GM10847 (cell line): ENCODE results near the gene AOAH.

Experiments
- POLR2A ChIP-seq: IDR thresholded peaks from 2 replicates; pipeline ENCODE4 v1.6.1; 2011; ENCODE audit not compliant: insufficient read length; ENCODE audit errors: extremely low read depth

Gene AOAH

DNA sequence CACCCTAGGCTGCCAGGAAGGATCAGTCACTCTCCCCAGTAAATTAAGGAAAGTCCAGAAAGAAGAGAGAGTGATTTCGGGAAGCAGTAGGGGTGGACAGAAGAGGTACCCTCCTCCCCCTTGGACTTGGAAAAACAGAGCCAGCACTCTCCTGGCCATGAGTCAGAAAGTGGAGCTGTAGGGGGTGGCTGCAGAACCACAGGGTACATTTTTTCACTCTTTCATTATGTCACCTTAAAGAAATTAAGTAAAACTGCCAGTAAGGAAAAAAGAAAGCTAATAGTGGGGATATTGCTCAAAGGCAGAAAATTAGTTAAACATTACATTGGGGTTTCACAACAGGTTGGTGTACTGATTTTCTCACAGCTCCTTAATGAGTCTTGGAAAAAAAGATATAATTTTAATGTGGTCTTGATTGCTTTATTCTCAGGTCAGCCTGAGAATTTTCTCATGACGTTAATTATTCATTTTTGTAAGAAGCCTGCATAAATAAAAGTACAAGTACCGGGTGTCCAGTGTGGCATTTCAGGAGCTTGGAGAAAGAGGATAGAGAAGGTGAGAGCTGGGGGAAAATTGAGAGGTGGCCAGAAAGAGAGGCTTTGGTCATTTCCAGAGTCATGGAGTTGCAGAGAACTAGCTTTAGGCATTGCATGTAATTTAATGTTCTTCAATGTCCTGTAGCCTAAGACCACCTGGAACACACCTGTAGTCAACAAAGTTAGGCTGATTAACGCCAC is 23.2 kb upstream of the AOAH start:
- TF ChIP-seq POLR2A, result no peak

- no peak for TF ChIP-seq POLR2A
Measured at GRCh38 chr7:36746347-36746746, 22.1 kb upstream of the AOAH start.

DNA sequence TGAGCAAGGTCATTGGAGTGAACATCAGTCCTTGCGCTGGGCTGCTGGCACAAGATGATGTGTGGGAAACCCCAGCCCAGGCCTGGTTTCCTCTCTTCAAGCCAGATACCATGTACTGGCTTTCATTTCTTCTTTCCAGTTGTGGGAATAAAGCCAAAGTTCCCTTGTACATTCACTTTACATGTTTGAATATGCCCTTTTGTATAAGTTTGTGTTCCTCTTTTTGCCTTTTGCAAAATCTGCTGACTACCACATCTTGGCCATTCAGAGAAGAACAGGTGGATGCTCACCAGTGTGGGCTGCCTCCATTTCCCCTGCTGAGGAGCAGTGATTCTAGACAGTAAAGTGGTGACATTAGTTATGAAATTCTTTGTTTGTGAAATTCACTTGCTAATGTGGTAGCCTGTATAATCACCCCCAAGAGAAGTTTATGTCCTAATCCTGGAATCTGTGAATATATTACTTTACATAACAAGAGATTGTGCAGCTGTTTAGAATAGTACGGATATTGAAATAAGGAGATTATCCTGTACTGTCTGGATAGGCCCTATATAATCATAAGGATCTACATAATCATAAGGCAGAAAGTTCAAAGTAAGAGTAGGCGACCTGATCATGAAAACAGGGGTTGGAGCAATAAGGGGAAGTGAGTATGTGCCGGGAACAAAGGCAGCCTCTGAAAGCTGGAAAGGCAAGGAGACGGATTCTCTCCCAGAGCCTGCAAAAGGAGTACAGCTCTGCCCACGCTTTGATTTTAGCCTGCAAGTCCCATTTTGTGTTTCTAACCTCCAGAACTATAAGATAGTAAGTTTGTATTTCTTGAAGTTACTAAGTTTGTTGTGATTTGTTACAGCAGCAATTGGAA is 18.8 kb upstream of the AOAH start:
- TF ChIP-seq POLR2A, result no peak

DNA sequence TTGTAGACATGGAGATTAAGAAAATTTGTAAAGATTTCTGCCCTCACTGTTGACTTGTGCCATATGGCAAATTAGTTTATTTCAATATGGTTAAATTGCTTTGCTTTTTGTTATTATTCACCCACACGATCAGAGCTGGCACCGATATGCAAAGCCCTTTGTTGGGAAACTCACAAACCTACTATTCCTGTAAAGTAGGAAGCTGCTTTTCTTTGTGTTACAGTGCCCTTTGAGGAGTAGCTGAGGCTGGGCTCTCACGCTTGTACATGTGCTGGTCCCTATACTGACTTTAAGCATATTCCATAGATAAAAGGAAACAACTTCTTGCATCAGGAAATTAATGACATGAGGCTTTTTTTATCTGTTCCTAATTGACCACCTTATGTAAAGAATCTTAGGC is 17.6 kb upstream of the AOAH start:
- no peak for TF ChIP-seq POLR2A

GRCh38 chr7:36739351-36739750 is 15.1 kb upstream of the AOAH start:
- TF ChIP-seq POLR2A, result no peak

- no peak for TF ChIP-seq POLR2A
Measured at GRCh38 chr7:36736899-36737211, 12.6 kb upstream of the AOAH start.

DNA sequence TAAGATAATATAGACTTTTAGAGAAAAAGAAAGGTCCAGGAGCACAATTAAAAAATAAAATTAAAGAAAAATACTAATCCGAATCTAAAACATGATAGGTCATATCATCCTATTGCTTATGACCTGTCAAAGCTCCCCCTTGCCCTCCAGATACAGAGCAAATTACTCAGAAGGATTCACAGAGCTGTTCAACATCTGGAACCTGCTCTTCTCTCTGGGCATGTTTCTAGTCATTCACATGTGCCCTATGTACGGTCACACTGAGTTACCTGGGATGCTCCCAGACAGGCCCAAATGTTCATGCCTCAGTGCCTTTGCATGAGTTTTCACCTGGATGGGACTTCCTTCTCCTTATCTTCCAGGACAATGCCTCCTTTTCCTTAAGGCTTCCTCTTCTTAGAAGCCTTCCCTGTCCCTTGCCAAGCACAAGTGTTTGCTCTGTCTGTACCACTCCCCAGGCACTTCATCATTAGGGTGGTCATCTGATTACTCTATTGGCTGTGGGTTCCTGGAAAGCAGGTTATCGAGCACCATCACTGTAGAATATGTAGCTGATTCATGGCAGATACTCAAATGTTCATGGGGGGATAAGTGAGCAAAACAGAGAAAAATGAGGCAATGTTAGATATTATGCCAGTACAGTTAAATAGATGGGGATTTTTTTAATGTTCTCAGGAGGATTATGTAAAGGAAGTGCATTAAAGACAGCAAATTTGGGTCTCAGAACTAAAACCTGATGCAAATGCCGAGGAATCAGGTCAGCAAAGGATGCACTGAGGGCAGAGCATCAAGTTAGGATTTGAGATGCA is 12.0 kb upstream of the AOAH start:
- TF ChIP-seq POLR2A, result no peak

- no peak for TF ChIP-seq POLR2A
Measured at GRCh38 chr7:36735172-36735571, 10.9 kb upstream of the AOAH start.

GRCh38 chr7:36734731-36735130 is 10.4 kb upstream of the AOAH start:
- no peak for TF ChIP-seq POLR2A

DNA sequence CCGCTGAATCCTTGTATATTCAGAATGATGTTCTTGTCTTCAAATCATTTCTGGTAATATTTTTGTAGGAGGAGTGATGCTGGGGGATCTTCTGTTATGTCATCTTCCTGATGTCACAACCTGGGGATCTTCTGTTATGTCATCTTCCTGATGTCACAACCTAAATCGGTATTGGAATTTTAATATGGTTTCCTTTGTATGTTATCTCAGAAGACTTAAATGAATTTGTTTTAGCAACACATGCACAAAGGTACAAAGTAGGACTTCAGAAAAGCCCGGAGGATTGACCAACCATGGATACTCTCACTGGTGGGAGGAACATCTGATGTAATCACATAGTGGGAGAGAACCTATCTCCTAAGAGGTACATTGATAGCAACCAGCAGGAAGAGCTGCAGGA is 9.1 kb upstream of the AOAH start:
- TF ChIP-seq POLR2A, result no peak

DNA sequence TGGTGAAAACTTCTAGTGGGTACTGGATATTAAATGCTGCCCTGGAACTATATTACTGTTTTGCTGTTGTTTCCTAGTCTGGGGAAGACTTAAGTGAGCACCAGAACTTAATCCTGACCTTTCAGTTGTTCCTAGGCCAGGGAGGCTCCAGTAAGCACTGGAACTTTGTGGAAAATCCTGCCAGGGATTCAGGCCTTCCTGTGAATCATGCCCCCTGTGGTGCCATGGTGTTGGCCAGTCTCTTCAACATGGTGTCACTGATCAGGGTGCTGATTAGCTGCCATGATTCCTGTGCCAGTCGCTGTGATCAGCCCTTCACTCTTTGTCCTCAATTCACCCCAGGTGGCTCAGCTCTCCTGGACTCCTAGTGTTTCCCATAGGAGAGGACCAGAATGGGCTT is 8.5 kb upstream of the AOAH start:
- TF ChIP-seq POLR2A, result no peak

DNA sequence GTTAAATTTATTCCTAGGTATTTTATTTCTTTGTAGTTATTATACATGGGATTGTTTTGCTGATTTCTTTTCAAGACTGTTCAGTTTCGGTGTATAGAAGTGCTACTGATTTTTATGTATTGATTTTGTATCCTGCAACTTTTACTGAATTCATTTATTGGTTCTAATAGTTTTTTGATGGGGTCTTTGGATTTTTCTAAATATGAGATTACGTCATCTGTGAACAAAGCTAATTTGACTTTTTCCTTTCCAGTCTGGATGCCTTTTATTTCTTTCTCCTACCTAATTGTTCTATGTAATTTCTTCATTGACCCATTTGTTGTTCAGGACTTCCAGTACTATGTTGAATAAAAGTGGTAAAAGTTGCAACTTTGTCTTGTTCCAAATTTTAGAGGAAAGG is 5.8 kb upstream of the AOAH start:
- no peak for TF ChIP-seq POLR2A

- no peak for TF ChIP-seq POLR2A
Measured at GRCh38 chr7:36728143-36728542, 3.8 kb upstream of the AOAH start.

DNA sequence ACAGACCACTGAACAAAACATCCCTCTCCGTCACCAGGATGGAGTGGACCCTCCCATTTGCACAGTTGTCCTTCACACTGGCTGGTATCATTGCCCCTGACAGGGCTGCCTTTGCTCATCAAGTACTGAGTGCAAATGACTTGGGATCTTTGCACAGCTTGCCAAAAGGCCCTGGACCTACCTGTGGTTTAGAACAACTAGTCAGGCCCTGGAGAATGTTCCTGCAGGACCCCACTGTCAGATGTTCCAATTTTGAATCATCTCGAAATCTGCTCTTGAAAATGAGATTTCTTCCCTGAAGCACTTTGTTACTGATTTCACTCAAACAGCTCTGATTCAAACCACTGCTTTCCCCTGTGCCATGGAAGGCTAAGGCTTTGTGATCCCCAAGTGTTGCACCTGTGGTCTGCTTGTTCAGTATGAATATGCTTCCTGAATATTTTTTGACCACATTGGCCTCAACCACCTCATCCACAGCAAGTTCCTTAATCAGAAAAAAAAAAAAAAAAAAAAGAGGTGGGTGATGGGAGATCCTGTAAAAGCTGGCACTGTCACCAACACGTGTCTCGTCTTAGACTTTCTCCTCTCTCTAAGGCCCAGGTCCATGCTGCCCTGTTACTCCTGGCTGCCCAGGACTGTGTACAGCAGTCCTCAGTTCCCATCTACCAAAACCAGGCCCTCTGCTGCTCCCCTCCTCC is 2.7 kb upstream of the AOAH start:
- no peak for TF ChIP-seq POLR2A

DNA sequence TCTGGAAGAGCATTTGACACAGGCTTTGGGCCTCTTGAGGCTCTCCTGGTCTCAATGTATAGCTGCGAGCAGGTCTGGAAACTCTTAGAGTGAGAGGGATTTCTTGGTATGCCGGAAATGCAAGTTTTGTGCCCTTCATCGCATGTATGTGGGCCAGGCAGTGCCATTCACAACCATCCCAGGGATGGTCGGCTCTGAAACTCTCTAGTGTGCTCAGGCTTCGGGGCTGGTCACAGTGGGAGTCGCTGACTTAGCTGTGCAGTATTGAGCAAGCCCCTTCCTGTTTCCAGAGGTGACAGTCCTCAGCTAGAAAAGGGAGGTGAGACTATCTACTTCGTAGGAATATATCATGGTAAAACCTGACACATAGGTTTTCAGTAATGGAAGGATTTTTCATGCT is 2.0 kb upstream of the AOAH start:
- TF ChIP-seq POLR2A, result no peak
